Measurements from ENCODE around the gene CDPF1.
"Not testable (repeated sequence)": the region's sequence is repeated elsewhere in the genome, so short reads cannot be mapped to it uniquely, and the experiment has no call there.

GRCh38 chr22:46198806-46199205, 51.3 kb downstream of the CDPF1 start:
- not testable (repeated sequence) for TF ChIP-seq EZH2 (IDR thresholded peaks at IDR 0.05; ENCODE audit: borderline replicate concordance, insufficient read depth, low read length, poor library complexity, severe bottlenecking); EP300 (conservative IDR thresholded peaks at IDR 0.05; ENCODE audit: poor library complexity, severe bottlenecking); POLR2AphosphoS5 (IDR thresholded peaks at IDR 0.05); CTCF (IDR thresholded peaks at IDR 0.05; ENCODE audit: poor library complexity, severe bottlenecking); REST (IDR thresholded peaks at IDR 0.05; ENCODE audit: borderline replicate concordance); SMC3 (conservative IDR thresholded peaks at IDR 0.05; ENCODE audit: poor library complexity); TAF1 (IDR thresholded peaks at IDR 0.05; ENCODE audit: low read depth)
